Body of pancreas (tissue), 4 donors: Measurements from ENCODE around the gene KIAA0040. TPM values are rescaled to one million over a fixed set of nuclear protein-coding genes. Genes with fewer than 3 reads are reported as not detected.

Experiments
- ATAC-seq: fragments of 150-250 bp; one replicate; pipeline ENCODE4 v1.9.1; 2016
- DNase-seq, 4 donors: peaks; one replicate each; pipeline ENCODE4 v3.0.0-alpha.2; 2019
- H3K27ac ChIP-seq, 4 donors: fragments of 200-600 bp; sonication (generic); 1 replicate in 3 of 4; 2 replicates in 1 of 4; pipeline versions ENCODE4 v1.5.1 to v1.6.1; 2016 to 2019; ENCODE audit warnings: mild to moderate bottlenecking in 1 of 4, mixed read lengths in 1 of 4, moderate library complexity in 1 of 4
- H3K27me3 ChIP-seq, 2 donors: fragments of 200-600 bp; sonication (generic); one replicate each; pipeline ENCODE4 v1.6.0; 2016; ENCODE audit warnings: mild to moderate bottlenecking in 1 of 2
- H3K36me3 ChIP-seq, 2 donors: fragments of 200-600 bp; sonication (generic); replicated peaks in 1 of 2; 2 replicates each; pipeline ENCODE4 v1.5.1; 2016; ENCODE audit warnings: low read depth in 2 of 2; ENCODE audit not compliant: insufficient read depth in 1 of 2
- H3K4me1 ChIP-seq: fragments of 200-600 bp; sonication (generic); one replicate; pipeline ENCODE4 v1.6.0; 2016
- H3K4me3 ChIP-seq, 2 donors: fragments of 200-600 bp; sonication (generic); 1 replicate in 1 of 2; 2 replicates in 1 of 2; pipeline ENCODE4 v1.5.1; 2016 to 2019
- H3K9me3 ChIP-seq, 3 donors: fragments of 200-600 bp; sonication (generic); 1 replicate in 2 of 3; 2 replicates in 1 of 3; pipeline ENCODE4 v1.5.1; 2016
- POLR2A ChIP-seq, 3 donors: fragments of 450-650 bp; IDR thresholded peaks; one replicate each; pipeline ENCODE4 v1.6.1; 2016; ENCODE audit warnings: antibody characterized with exemption in 3 of 3, mild to moderate bottlenecking in 2 of 3
- WGBS, 2 donors: methylation state at CpG; one replicate each; pipeline ENCODE4 v1.1.5; 2017; 5-methylcytosine and 5-hydroxymethylcytosine counted together
- intact Hi-C: fragments of 100-400 bp; cut with DNase I; formaldehyde crosslinking; loops from one replicate; pipeline ENCODE4 v1.15.1; 2023
- total RNA-seq, 2 donors: library from RNA; depleted of rRNA; stranded (reverse); fragments of >200 nt; gene quantifications; one replicate each; pipeline ENCODE4 v1.1.0, GENCODE V29; 2016
- TF ChIP-seq, protein P1 (sequence below), 7 experiments: fragments of 450-650 bp in 4 of 7; fragments of 200-600 bp in 3 of 7; sonication (generic) in 3 of 7; IDR thresholded peaks; one replicate each; pipeline ENCODE4 v1.5.1; 2016 to 2019; ENCODE audit warnings: antibody characterized with exemption in 7 of 7

Gene KIAA0040
- total RNA-seq, 2 donors from 2014 or later: 10.1 to 29.7 TPM

DNA sequence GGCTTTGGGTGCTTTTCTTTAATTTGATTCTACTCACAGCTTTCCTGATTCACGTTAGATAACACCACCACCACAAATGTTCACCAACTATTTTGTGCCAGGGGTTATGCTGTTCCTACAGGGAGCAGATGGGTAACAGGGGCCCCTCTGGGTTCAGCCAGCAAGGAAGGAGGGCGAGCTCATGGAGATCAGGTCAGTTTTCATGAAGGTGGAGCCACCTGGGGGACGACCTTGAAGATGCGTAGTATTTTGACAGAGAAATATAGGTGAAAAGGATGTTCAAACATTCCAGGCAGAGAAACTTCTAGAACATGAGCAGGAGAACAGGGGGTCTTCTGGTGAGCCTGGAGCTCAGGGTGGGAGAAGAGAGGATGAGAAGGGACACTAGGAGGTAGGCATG is 28.9 kb downstream of the KIAA0040 start:
- Histone ChIP-seq H3K27ac (no peak overlapping the region), H3K4me1 (peaks cover 2% of the 10 kb centered on the region), H3K36me3 (peaks cover 0 to 33% of the 10 kb centered on the region in 2 donors), H3K9me3 (no peaks in the 10 kb centered on the region), H3K4me3 (no peak overlapping the region), H3K27me3 (no peaks in the 10 kb centered on the region)
- DNase-seq (no peak), ATAC-seq (no peak)
- TF ChIP-seq, protein P1, sequence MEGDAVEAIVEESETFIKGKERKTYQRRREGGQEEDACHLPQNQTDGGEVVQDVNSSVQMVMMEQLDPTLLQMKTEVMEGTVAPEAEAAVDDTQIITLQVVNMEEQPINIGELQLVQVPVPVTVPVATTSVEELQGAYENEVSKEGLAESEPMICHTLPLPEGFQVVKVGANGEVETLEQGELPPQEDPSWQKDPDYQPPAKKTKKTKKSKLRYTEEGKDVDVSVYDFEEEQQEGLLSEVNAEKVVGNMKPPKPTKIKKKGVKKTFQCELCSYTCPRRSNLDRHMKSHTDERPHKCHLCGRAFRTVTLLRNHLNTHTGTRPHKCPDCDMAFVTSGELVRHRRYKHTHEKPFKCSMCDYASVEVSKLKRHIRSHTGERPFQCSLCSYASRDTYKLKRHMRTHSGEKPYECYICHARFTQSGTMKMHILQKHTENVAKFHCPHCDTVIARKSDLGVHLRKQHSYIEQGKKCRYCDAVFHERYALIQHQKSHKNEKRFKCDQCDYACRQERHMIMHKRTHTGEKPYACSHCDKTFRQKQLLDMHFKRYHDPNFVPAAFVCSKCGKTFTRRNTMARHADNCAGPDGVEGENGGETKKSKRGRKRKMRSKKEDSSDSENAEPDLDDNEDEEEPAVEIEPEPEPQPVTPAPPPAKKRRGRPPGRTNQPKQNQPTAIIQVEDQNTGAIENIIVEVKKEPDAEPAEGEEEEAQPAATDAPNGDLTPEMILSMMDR (IDR thresholded peaks at IDR 0.05): no peak
- TF ChIP-seq POLR2A (IDR thresholded peaks at IDR 0.05): no peak
- intact Hi-C loops: no loop called here
- 71 to 76% methylated on average over 4 of the region's 4 CpGs for WGBS, 2 donors

DNA sequence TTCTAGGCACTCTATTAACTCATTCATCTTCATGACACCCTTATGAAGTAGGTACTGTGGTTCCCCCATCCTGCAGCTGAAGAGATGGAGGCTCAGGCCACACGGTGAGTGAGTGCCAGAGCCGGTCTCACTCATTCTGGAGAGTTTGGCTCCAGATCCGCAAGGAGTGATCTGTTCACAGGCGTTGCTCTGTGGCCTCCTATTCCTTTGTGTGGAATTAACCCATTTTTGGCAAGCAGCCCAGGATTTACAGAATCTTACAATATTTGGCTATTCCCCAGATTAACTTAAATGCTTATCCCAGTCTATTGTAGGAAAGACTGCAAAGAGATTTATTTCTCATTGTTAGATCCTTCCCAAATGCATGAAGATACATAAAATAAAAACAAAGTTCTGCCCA is 29.6 kb downstream of the KIAA0040 start:
- no peaks in the 10 kb centered on the region for H3K4me1 ChIP-seq
- H3K4me3 ChIP-seq: no peak overlapping the region
- TF ChIP-seq POLR2A (IDR thresholded peaks at IDR 0.05): no peak
- TF ChIP-seq, protein P1 (IDR thresholded peaks at IDR 0.05): no peak
- no peak for DNase-seq
- WGBS, 2 donors: 72 to 76% methylated on average over 4 of the region's 4 CpGs
- peaks cover 0 to 33% of the 10 kb centered on the region in 2 donors for H3K36me3 ChIP-seq
- H3K27me3 ChIP-seq: no peaks in the 10 kb centered on the region
- ATAC-seq: no peak
- H3K27ac ChIP-seq: no peak overlapping the region
- intact Hi-C loops: no loop called here
- H3K9me3 ChIP-seq: no peaks in the 10 kb centered on the region

DNA sequence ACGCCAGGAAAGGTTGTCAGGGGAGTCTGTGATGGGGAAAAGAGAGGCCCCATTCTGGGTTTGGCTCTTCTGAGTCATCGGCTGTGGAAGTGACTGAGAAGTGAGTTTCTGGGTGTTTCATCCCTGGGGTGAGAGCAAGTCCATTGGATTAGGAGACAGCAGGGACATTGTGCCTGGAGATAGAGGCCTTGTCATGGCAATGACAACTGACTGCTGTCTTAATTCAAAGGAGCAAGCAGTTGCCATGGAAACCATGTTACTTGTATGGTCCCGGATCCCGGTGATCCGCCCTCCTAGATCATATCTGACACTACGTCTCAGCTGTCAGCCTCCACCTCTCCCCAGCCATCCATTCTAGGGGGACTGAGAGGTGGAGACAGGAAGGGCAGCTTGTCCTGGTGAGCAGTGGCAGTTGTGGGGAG is 34.4 kb downstream of the KIAA0040 start:
- H3K36me3 ChIP-seq: peaks cover 0 to 21% of the 10 kb centered on the region in 2 donors
- peaks cover 7% of the 10 kb centered on the region for H3K4me1 ChIP-seq
- intact Hi-C loops: loop anchor here (10.0 kb wide), 1 partner anchor 47 kb away; no protein-coding TSS in a partner anchor
- H3K9me3 ChIP-seq: no peaks in the 10 kb centered on the region
- DNase-seq (no peak), ATAC-seq (no peak)
- TF ChIP-seq POLR2A (IDR thresholded peaks at IDR 0.05): no peak
- TF ChIP-seq, protein P1 (IDR thresholded peaks at IDR 0.05): no peak
- no peak overlapping the region for H3K4me3 ChIP-seq
- no peak overlapping the region for H3K27ac ChIP-seq
- 83 to 89% methylated on average over 6 of the region's 6 CpGs for WGBS, 2 donors
- no peaks in the 10 kb centered on the region for H3K27me3 ChIP-seq

DNA sequence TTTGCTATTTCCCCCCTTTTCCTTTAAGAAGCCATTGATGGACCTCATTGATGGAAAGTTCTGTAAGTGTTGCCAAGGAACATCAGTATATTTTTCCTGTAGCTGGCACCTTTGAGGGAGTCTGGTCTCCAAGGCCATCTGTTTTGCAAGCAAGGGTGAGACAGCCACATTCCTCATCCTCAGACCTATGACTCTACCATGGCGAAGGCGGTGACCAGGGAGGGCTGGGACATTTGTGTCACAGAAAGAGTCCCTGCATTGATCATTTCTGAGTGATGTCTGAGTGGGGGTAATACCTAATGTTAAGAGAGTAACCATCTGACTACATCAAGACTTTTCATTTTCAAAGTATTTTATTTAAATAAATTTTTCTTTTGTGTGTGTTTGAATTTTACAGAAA is 35.4 kb downstream of the KIAA0040 start:
- no peak for DNase-seq
- no peaks in the 10 kb centered on the region for H3K27me3 ChIP-seq
- TF ChIP-seq, protein P1 (IDR thresholded peaks at IDR 0.05): no peak
- TF ChIP-seq POLR2A (IDR thresholded peaks at IDR 0.05): no peak
- H3K36me3 ChIP-seq: peaks cover 0 to 17% of the 10 kb centered on the region in 2 donors
- WGBS, 2 donors: 78 to 87% methylated on average over 2 of the region's 2 CpGs
- no peaks in the 10 kb centered on the region for H3K9me3 ChIP-seq
- ATAC-seq: no peak
- intact Hi-C loops: loop anchor here (10.0 kb wide), 1 partner anchor 48 kb away; no protein-coding TSS in a partner anchor
- no peak overlapping the region for H3K4me3 ChIP-seq
- H3K4me1 ChIP-seq: peaks cover 9% of the 10 kb centered on the region
- no peak overlapping the region for H3K27ac ChIP-seq

DNA sequence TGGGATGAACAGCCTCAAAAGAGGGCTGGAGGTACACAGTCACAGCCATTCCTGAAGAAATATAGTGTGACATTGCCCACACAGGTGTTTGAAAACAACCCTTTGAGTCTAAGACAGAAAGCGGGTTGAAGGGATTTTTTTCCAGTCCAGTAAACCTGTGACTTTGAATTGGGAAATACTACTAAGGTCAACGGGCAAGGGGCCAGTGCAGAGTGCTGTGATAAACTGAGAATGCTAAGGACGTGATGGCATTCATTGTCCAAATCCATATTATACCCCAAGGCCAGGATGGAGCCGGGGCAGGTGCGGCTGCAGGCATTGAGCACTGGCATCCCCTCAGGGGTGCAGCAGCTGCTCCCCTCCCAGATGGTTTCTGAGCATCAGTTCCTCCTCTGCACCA is 36.6 kb downstream of the KIAA0040 start:
- DNase-seq: peak in 2 of 4 donors; percentile 26 to 53
- H3K4me1 ChIP-seq: peaks cover 16% of the 10 kb centered on the region
- no peak overlapping the region for H3K27ac ChIP-seq
- ATAC-seq: no peak
- TF ChIP-seq POLR2A (IDR thresholded peaks at IDR 0.05): no peak
- H3K4me3 ChIP-seq: no peak overlapping the region
- H3K9me3 ChIP-seq: no peaks in the 10 kb centered on the region
- H3K36me3 ChIP-seq: peaks cover 0 to 12% of the 10 kb centered on the region in 2 donors
- WGBS, 2 donors: 45 to 51% methylated on average over 4 to 5 of the region's 5 CpGs
- intact Hi-C loops: loop anchor here (10.0 kb wide), 1 partner anchor 49 kb away; no protein-coding TSS in a partner anchor
- no peaks in the 10 kb centered on the region for H3K27me3 ChIP-seq
